Aorta (tissue), 5 donors: Measurements from ENCODE around the gene RNLS. TPM values are rescaled to one million over a fixed set of nuclear protein-coding genes. Genes with fewer than 3 reads are reported as not detected.
A peak's percentile ranks its signal among the peaks of the same experiment; 100 is the strongest.

ENCODE experiments used
- ATAC-seq: fragments of 200-7000 bp; cut with Tn5 transposase; one replicate; pipeline ENCODE4 v1.9.1; 2022; ENCODE audit warnings: moderate library complexity; ENCODE audit not compliant: low FRiP score
- DNase-seq, 2 donors: peaks; one replicate each; pipeline ENCODE4 v3.0.0-alpha.2; 2020
- H3K27ac ChIP-seq, 2 donors: one replicate each; pipeline ENCODE4 v1.5.1; 2013; ENCODE audit warnings: low read length in 2 of 2, mild to moderate bottlenecking in 2 of 2, moderate library complexity in 2 of 2, control low read depth in 1 of 2, inconsistent platforms in 1 of 2, low read depth in 1 of 2
- H3K27me3 ChIP-seq, 2 donors: one replicate each; pipeline ENCODE4 v1.6.1; 2013; ENCODE audit warnings: control low read depth in 1 of 2, low read length in 1 of 2, mild to moderate bottlenecking in 1 of 2, moderate library complexity in 1 of 2; ENCODE audit not compliant: insufficient read depth in 2 of 2, control insufficient read depth in 1 of 2
- H3K36me3 ChIP-seq, 2 donors: one replicate each; pipeline ENCODE4 v1.6.1; 2013; ENCODE audit warnings: control low read depth in 1 of 2, low read length in 1 of 2, mild to moderate bottlenecking in 1 of 2; ENCODE audit not compliant: insufficient read depth in 2 of 2, control insufficient read depth in 1 of 2
- H3K4me1 ChIP-seq, 2 donors: one replicate each; pipeline ENCODE4 v1.6.1; 2013; ENCODE audit warnings: low read length in 2 of 2, control low read depth in 1 of 2, mild to moderate bottlenecking in 1 of 2, moderate library complexity in 1 of 2; ENCODE audit not compliant: insufficient read depth in 2 of 2, control insufficient read depth in 1 of 2
- H3K4me3 ChIP-seq, 2 donors: one replicate each; pipeline ENCODE4 v1.5.1; 2013; ENCODE audit warnings: low read length in 2 of 2, control low read depth in 1 of 2, mild to moderate bottlenecking in 1 of 2
- H3K9me3 ChIP-seq: one replicate; pipeline ENCODE4 v1.6.1; 2013; ENCODE audit warnings: mild to moderate bottlenecking, low read length; ENCODE audit not compliant: control insufficient read depth
- WGBS, 2 donors: extraction: QIAGEN DNeasy Blood & Tissue Kit; methylation state at CpG; one replicate each; pipeline ENCODE4 v1.1.7; 2013; 5-methylcytosine and 5-hydroxymethylcytosine counted together
- intact Hi-C, 2 donors: fragments of 100-400 bp; cut with DNase I; formaldehyde crosslinking; loops; one replicate each; pipeline versions ENCODE4 v1.14.2 to v1.15.0; 2022
- polyA plus RNA-seq, 2 donors: library from polyadenylated mRNA; stranded (reverse); fragments of 200-250 nt; gene quantifications; one replicate each; pipeline ENCODE4 v1.2.3, GENCODE V29; 2013
- total RNA-seq, 2 donors: library from RNA; stranded (reverse); fragmentation: NEBNext Ultra II Directional; extraction: Animal tissue kit (Norgen Biotek cat#: 25700); gene quantifications; one replicate each; pipeline ENCODE4 v1.2.1, GENCODE V29; 2021
- donor health status: healthy with polysubstance abuse.
- donor health status: Bipolar disorder and iron deficiency.
- donor health status: DM: no; HTN: no; CAD: no.
- donor health status: DM: no; HTN: no; CAD: no.
- donor health status: DM: yes; HTN: yes; CAD: no.

Gene RNLS
- total and polyA plus RNA-seq, 4 donors = 6.1 to 9.7 (median 9.5) TPM

- ATAC-seq = no peak
- H3K4me3 ChIP-seq = no peak overlapping the region
- no peaks in the 10 kb centered on the region for H3K36me3 ChIP-seq
- DNase-seq = no peak
- 94 to 96% methylated on average over 2 of the region's 2 CpGs for WGBS, 2 donors
- peaks cover 4% of the 10 kb centered on the region for H3K9me3 ChIP-seq
- H3K27me3 ChIP-seq = no peaks in the 10 kb centered on the region
- H3K27ac ChIP-seq = no peak overlapping the region
- intact Hi-C loops = no loop called here
- H3K4me1 ChIP-seq = no peaks in the 10 kb centered on the region
These were observed 264.3 kb downstream of the RNLS start for GRCh38 chr10:88318803-88319202.

GRCh38 chr10:88317099-88317498 is 266.0 kb downstream of the RNLS start:
- Histone ChIP-seq H3K27ac (no peak overlapping the region), H3K4me1 (no peaks in the 10 kb centered on the region), H3K9me3 (peaks cover 4% of the 10 kb centered on the region), H3K36me3 (no peaks in the 10 kb centered on the region), H3K4me3 (no peak overlapping the region), H3K27me3 (no peaks in the 10 kb centered on the region)
- DNase-seq = no peak
- intact Hi-C loops = no loop called here
- ATAC-seq = no peak

GRCh38 chr10:88316292-88316861 is 266.7 kb downstream of the RNLS start:
- Histone ChIP-seq H3K27me3 (no peaks in the 10 kb centered on the region), H3K4me1 (no peaks in the 10 kb centered on the region), H3K4me3 (no peak overlapping the region), H3K9me3 (peaks cover 4% of the 10 kb centered on the region), H3K36me3 (no peaks in the 10 kb centered on the region), H3K27ac (no peak overlapping the region)
- intact Hi-C loops = no loop called here
- no peak for ATAC-seq
- 83 to 85% methylated on average over 4 of the region's 4 CpGs for WGBS, 2 donors
- no peak for DNase-seq

DNA sequence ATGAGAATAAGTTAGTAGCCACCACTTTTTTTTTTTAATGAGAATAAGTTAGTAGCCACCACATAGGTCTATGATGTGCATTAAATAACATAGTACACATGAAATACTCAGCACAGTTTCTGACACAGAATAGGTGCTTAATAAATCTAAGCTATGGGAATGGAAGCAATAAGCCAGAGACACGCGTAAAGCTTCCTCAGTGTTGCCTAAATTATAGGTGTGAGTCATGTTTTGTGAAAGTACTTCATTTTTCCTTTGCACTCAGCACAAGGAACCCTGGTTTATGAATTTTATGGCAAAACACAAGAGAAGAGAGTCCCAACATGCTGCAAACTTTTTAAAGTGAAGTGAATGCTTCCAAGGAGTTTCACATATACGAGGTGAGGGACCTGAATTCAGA is 267.4 kb downstream of the RNLS start:
- ATAC-seq = no peak
- Histone ChIP-seq H3K4me1 (no peaks in the 10 kb centered on the region), H3K36me3 (no peaks in the 10 kb centered on the region), H3K27me3 (no peaks in the 10 kb centered on the region), H3K4me3 (no peak overlapping the region), H3K27ac (no peak overlapping the region), H3K9me3 (peaks cover 4% of the 10 kb centered on the region)
- intact Hi-C loops = no loop called here
- 91 to 93% methylated on average over 3 of the region's 3 CpGs for WGBS, 2 donors
- no peak for DNase-seq

GRCh38 chr10:88314362-88314761 is 268.8 kb downstream of the RNLS start:
- ATAC-seq (no peak), DNase-seq (no peak)
- intact Hi-C loops = no loop called here
- Histone ChIP-seq H3K27me3 (no peaks in the 10 kb centered on the region), H3K27ac (no peak overlapping the region), H3K4me3 (no peak overlapping the region), H3K9me3 (peaks cover 4% of the 10 kb centered on the region), H3K4me1 (no peaks in the 10 kb centered on the region), H3K36me3 (no peaks in the 10 kb centered on the region)
- WGBS, 2 donors = 79 to 91% methylated on average over 2 of the region's 2 CpGs

DNA sequence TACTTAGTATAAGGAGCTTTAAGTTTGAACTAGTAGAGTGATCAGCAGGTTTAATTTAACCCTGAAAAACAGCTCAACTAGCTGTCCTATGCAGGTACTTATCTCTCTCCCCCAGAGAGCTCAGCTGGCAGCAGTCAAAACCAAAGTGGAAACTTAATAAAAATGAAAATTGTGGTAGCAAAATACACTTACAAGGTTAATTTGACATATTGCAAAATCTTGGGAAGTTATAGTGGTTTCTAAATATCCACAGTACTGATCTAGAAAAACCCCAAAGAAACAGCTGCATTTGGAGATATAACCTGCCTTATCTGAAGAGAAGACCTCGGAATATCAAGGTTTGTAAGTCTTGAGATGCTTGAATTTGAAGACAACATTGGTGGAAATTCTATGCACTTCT is 269.2 kb downstream of the RNLS start:
- Histone ChIP-seq H3K4me1 (no peaks in the 10 kb centered on the region), H3K27ac (no peak overlapping the region), H3K4me3 (no peak overlapping the region), H3K27me3 (no peaks in the 10 kb centered on the region), H3K36me3 (no peaks in the 10 kb centered on the region), H3K9me3 (peaks cover 3% of the 10 kb centered on the region)
- DNase-seq (no peak), ATAC-seq (no peak)
- intact Hi-C loops = no loop called here
- WGBS, 2 donors = 88 to 93% methylated on average over 1 of the region's 1 CpG

DNA sequence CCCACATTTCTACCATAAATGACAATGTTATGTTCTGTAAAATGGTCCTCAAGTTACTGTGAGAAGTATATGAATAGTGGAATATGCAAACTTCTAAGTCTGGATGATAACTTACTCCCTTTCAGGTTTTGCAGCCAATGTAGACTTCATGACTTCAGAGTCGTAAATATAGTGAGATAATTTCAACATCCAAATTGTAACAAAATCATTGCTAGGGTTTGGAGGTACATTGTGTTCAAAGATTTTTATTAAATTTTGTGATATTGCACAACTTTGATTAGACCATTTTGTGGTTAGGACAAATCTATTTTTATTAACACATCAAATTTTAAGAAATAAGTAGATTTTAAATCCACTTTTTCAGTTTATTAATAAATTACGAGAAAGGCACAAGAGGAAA is 270.3 kb downstream of the RNLS start:
- no peak overlapping the region for H3K4me3 ChIP-seq
- H3K36me3 ChIP-seq = no peaks in the 10 kb centered on the region
- WGBS, 2 donors = 96 to 97% methylated on average over 2 of the region's 2 CpGs
- H3K9me3 ChIP-seq = no peaks in the 10 kb centered on the region
- H3K4me1 ChIP-seq = no peaks in the 10 kb centered on the region
- no peaks in the 10 kb centered on the region for H3K27me3 ChIP-seq
- DNase-seq (no peak), ATAC-seq (peak; percentile 53)
- intact Hi-C loops = no loop called here
- no peak overlapping the region for H3K27ac ChIP-seq

DNA sequence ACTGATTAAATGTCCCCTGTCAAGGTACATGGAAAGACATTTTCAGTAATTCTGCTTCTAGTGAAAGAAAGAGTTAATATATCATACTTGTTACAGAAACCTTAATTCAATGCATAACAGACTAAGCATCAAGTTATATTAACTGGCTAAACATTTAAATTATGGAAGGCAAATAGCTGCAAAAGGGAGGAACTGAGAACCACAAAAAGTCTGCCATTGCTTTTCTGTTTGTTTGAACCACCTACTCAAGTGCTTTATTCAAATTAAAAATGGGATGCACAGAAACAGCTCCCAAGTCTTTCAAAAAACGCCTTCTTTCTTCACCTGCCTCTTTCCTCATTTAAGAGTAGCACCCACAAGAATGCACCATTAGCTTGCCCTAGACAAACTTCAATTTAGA is 271.9 kb downstream of the RNLS start:
- Histone ChIP-seq H3K4me1 (no peaks in the 10 kb centered on the region), H3K9me3 (no peaks in the 10 kb centered on the region), H3K27me3 (no peaks in the 10 kb centered on the region), H3K36me3 (no peaks in the 10 kb centered on the region), H3K27ac (no peak overlapping the region), H3K4me3 (no peak overlapping the region)
- ATAC-seq (no peak), DNase-seq (no peak)
- intact Hi-C loops = no loop called here
- 78 to 83% methylated on average over 1 of the region's 1 CpG for WGBS, 2 donors

DNA sequence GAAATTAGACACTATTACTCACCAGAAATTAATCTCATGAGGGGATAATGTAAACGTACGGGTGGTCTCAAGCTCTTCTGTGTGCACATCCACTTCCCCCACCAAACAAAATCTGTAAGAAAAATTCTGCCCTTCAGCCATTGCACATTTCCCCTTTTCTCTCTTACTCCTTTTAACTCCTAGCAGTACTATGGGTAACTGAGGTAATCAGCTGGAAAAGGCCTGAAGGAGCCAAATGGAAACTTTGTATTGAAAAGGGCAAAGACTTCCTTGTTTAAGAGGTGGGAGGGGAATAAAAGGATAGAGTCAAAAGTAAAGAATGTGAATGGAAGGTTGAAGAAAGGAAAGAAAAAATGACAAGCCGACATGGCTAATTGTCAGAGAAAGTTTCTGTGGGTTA is 273.8 kb downstream of the RNLS start:
- no peak overlapping the region for H3K27ac ChIP-seq
- ATAC-seq (no peak), DNase-seq (no peak)
- intact Hi-C loops = no loop called here
- no peak overlapping the region for H3K4me3 ChIP-seq
- no peaks in the 10 kb centered on the region for H3K4me1 ChIP-seq
- no peaks in the 10 kb centered on the region for H3K36me3 ChIP-seq
- WGBS, 2 donors = 94 to 97% methylated on average over 3 of the region's 3 CpGs
- H3K9me3 ChIP-seq = no peaks in the 10 kb centered on the region
- H3K27me3 ChIP-seq = no peaks in the 10 kb centered on the region
